ENCODE measurements around the gene TMEM108. TPM values are rescaled to one million over a fixed set of nuclear protein-coding genes. Genes with fewer than 3 reads are reported as not detected.

TMEM108 gene
- total RNA-seq, 1 experiment from 2014 or later = not detected

GRCh38 chr3:133246773-133247172, 208.6 kb downstream of the TMEM108 start:
- Histone ChIP-seq H3K79me2 (ENCODE audit: insufficient read depth, low read length) (no peaks in the 10 kb centered on the region), H3K4me1 (ENCODE audit: control insufficient read depth in 1 of 2, insufficient read depth in 2 of 2, low read length in 2 of 2) (no peaks in the 10 kb centered on the region), H3K27ac (ENCODE audit: low read depth, low read length) (no peak overlapping the region), H3K36me3 (ENCODE audit: control insufficient read depth in 1 of 2, insufficient read depth in 2 of 2, low read length in 2 of 2) (no peaks in the 10 kb centered on the region), H3K4me3 (replicated peaks in 1 of 2; ENCODE audit: low read depth in 1 of 2, low read length in 2 of 2) (no peak overlapping the region), H3K4me2 (ENCODE audit: low read length) (no peak overlapping the region), H3K27me3 (ENCODE audit: insufficient read depth, low read length) (peaks cover 26% of the 10 kb centered on the region), H4K20me1 (ENCODE audit: insufficient read depth) (no peaks in the 10 kb centered on the region), H3K9me2 (ENCODE audit: insufficient read depth) (no peaks in the 10 kb centered on the region), H3K9ac (ENCODE audit: low read length) (no peak overlapping the region), H2AFZ (ENCODE audit: low read depth, low read length, poor library complexity, severe bottlenecking) (no peak overlapping the region), H3K9me3 (ENCODE audit: control insufficient read depth in 1 of 2, insufficient read depth in 1 of 2, low read depth in 1 of 2, low read length in 2 of 2) (no peaks in the 10 kb centered on the region)
- ATAC-seq (no peak), DNase-seq (ENCODE audit: low read depth, low spot score) (no peak)
- TF ChIP-seq TCF7L2 (IDR thresholded peaks at IDR 0.05; ENCODE audit: borderline replicate concordance, extremely low read depth, insufficient read depth, insufficient read length) (no peak), JUND (IDR thresholded peaks at IDR 0.05) (no peak), YY1 (IDR thresholded peaks at IDR 0.05; ENCODE audit: extremely low read depth, insufficient replicate concordance, low read depth, low read length) (no peak), POLR2AphosphoS5 (IDR thresholded peaks at IDR 0.05; ENCODE audit: low read depth, low read length) (no peak), FOSL1 (IDR thresholded peaks at IDR 0.05; ENCODE audit: low read depth) (no peak), ZFX (IDR thresholded peaks at IDR 0.05) (no peak)
- BruUV-seq (replicated peaks) = no TSS peak
- ChIA-PET POLR2A (no interaction called here), CTCF (no interaction called here), RAD21 (ENCODE audit: low non-redundant PET in 1 of 2, low total read pairs in 2 of 2, uncharacterized antibody in 2 of 2, unreplicated experiment in 2 of 2) (no interaction called here)
- intact Hi-C loops (cut with micrococcal nuclease) = no loop called here

GRCh38 chr3:133248389-133248788, 210.2 kb downstream of the TMEM108 start:
- Histone ChIP-seq H3K4me1 (ENCODE audit: control insufficient read depth in 1 of 2, insufficient read depth in 2 of 2, low read length in 2 of 2) (no peaks in the 10 kb centered on the region), H3K9me3 (ENCODE audit: control insufficient read depth in 1 of 2, insufficient read depth in 1 of 2, low read depth in 1 of 2, low read length in 2 of 2) (no peaks in the 10 kb centered on the region), H2AFZ (ENCODE audit: low read depth, low read length, poor library complexity, severe bottlenecking) (no peak overlapping the region), H3K27ac (ENCODE audit: low read depth, low read length) (no peak overlapping the region), H3K36me3 (ENCODE audit: control insufficient read depth in 1 of 2, insufficient read depth in 2 of 2, low read length in 2 of 2) (no peaks in the 10 kb centered on the region), H3K79me2 (ENCODE audit: insufficient read depth, low read length) (no peaks in the 10 kb centered on the region), H4K20me1 (ENCODE audit: insufficient read depth) (no peaks in the 10 kb centered on the region), H3K27me3 (ENCODE audit: insufficient read depth, low read length) (peaks cover 16% of the 10 kb centered on the region), H3K9ac (ENCODE audit: low read length) (no peak overlapping the region), H3K4me2 (ENCODE audit: low read length) (no peak overlapping the region), H3K9me2 (ENCODE audit: insufficient read depth) (no peaks in the 10 kb centered on the region), H3K4me3 (replicated peaks in 1 of 2; ENCODE audit: low read depth in 1 of 2, low read length in 2 of 2) (no peak overlapping the region)
- ChIA-PET RAD21 (ENCODE audit: low non-redundant PET in 1 of 2, low total read pairs in 2 of 2, uncharacterized antibody in 2 of 2, unreplicated experiment in 2 of 2) (no interaction called here), CTCF (no interaction called here), POLR2A (no interaction called here)
- BruUV-seq (replicated peaks) = no TSS peak
- ATAC-seq (no peak), DNase-seq (ENCODE audit: low read depth, low spot score) (no peak)
- intact Hi-C loops (cut with micrococcal nuclease) = no loop called here
- TF ChIP-seq ATF3 (IDR thresholded peaks at IDR 0.05) = no peak
- TF ChIP-seq EZH2 (IDR thresholded peaks at IDR 0.05) = no peak
- TF ChIP-seq REST (IDR thresholded peaks at IDR 0.05; ENCODE audit: low read depth) = no peak
- no peak for TF ChIP-seq ELF1 (IDR thresholded peaks at IDR 0.05; ENCODE audit: borderline replicate concordance, low read depth)
- TF ChIP-seq JUND (IDR thresholded peaks at IDR 0.05) = no peak
- no peak for TF ChIP-seq TCF7L2 (IDR thresholded peaks at IDR 0.05; ENCODE audit: borderline replicate concordance, extremely low read depth, insufficient read depth, insufficient read length)
- no peak for TF ChIP-seq FOSL1 (IDR thresholded peaks at IDR 0.05; ENCODE audit: low read depth)
- TF ChIP-seq RAD21 (IDR thresholded peaks at IDR 0.05; ENCODE audit: low read depth) = no peak
- no peak for TF ChIP-seq ZBTB33 (IDR thresholded peaks at IDR 0.05; ENCODE audit: extremely low read depth, insufficient replicate concordance, low read length)
- TF ChIP-seq POLR2A (IDR thresholded peaks at IDR 0.05; ENCODE audit: borderline replicate concordance, extremely low read depth, insufficient read depth, insufficient read length) = no peak
- TF ChIP-seq EZH2phosphoT487 (IDR thresholded peaks at IDR 0.05; ENCODE audit: borderline replicate concordance) = no peak
- no peak for TF ChIP-seq MAX (IDR thresholded peaks at IDR 0.05)
- no peak for TF ChIP-seq CBX3 (IDR thresholded peaks at IDR 0.05; ENCODE audit: low read depth)
- no peak for TF ChIP-seq YY1 (IDR thresholded peaks at IDR 0.05; ENCODE audit: extremely low read depth, insufficient replicate concordance, low read depth, low read length)
